RWPE1 (cell line): Measurements from ENCODE around the gene VTA1.

Source experiments
- CTCF ChIA-PET: fragments of 350-600 bp; sonication (Branson Sonifier 250); formaldehyde crosslinking; extraction: SDS; loops from one replicate; lab custom pipeline; 2021; lab: Yijun Ruan, JAX
- POLR2A ChIA-PET: fragments of 400-600 bp; formaldehyde crosslinking; extraction: SDS; loops from one replicate; lab custom pipeline; 2020; ENCODE audit warnings: antibody characterized with exemption; ENCODE audit not compliant: low non-redundant PET; lab: Yijun Ruan, JAX
- DNase-seq: peaks from one replicate; pipeline ENCODE4 v3.0.0; 2012; ENCODE audit warnings: low spot score
- H3K27ac ChIP-seq: fragments of 450-650 bp; 2 replicates; pipeline ENCODE4 v1.5.1; 2017
- CTCF ChIP-seq: fragments of 450-650 bp; conservative IDR thresholded peaks from 2 replicates; pipeline ENCODE4 v1.5.1; 2017; ENCODE audit warnings: low read depth, mild to moderate bottlenecking

VTA1 gene

GRCh38 chr6:142271476-142271875 is 124.4 kb downstream of the VTA1 start:
- no peak overlapping the region for H3K27ac ChIP-seq
- POLR2A ChIA-PET: no interaction called here
- DNase-seq: no peak
- TF ChIP-seq CTCF: no peak
- CTCF ChIA-PET: no interaction called here
